NCI-H2171 (cell line): ENCODE data around the gene RAB8A.
"Not testable (repeated sequence)": the region's sequence is repeated elsewhere in the genome, so short reads cannot be mapped to it uniquely, and the experiment has no call there.

ENCODE experiments used
- DNase-seq: peaks from one replicate; lab custom pipeline; 2025; lab: John Stamatoyannopoulos, UW

Gene RAB8A

GRCh38 chr19:16142032-16142580 is 30.4 kb downstream of the RAB8A start:
- DNase-seq, result no peak

GRCh38 chr19:16143399-16144215 is 31.9 kb downstream of the RAB8A start, which contains the start of gene HSH2D:
HSH2D (plus strand) TSS chr19:16143685; CDS start chr19:16148751, 5,066 bp downstream.
- DNase-seq, result peak; percentile 30

- no peak for DNase-seq
Observed at GRCh38 chr19:16144216-16144581, 32.5 kb downstream of the RAB8A start.

- DNase-seq, result no peak
Observed at GRCh38 chr19:16146112-16146511, 34.4 kb downstream of the RAB8A start.

GRCh38 chr19:16148443-16149229 is 36.9 kb downstream of the RAB8A start:
- no peak for DNase-seq

DNA sequence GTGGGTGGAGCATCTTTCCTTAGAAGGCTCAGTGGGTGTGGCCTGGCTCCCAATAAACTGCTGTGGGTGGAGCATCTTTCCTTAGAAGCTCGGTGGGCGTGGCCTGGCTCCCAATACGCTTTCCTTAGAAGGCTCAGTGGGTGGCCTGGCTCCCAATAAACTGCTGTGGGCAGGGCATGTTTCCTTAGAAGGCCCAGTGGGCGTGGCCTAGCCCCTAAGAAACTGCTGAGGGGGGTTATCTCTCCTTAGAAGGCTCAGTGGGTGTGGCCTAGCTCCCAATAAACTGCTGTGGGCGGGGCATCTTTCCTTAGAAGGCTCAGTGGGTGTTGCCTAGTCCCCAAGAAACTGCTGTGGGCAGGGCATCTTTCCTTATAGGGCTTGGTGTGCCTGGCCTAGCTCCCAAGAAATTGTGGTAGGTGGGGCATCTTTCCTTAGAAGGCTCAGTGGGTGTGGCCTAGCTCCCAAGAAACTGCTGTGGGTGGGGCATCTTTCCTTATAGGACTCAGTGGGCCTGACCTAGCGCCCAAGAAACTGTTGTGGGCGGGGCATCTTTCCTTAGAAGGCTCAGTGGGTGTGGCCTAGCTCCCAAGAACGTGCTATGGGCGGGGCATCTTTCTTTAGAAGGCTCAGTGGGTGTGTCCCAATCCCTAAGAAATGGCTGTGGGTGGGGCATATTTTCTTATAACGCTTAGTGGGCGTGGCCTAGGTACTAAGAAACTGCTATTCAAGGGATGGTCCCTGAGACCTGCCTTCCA is 42.1 kb downstream of the RAB8A start:
- no peak for DNase-seq

GRCh38 chr19:16154557-16154956 is 42.9 kb downstream of the RAB8A start:
- no peak for DNase-seq

GRCh38 chr19:16155128-16155527 is 43.4 kb downstream of the RAB8A start:
- DNase-seq, result no peak

DNA sequence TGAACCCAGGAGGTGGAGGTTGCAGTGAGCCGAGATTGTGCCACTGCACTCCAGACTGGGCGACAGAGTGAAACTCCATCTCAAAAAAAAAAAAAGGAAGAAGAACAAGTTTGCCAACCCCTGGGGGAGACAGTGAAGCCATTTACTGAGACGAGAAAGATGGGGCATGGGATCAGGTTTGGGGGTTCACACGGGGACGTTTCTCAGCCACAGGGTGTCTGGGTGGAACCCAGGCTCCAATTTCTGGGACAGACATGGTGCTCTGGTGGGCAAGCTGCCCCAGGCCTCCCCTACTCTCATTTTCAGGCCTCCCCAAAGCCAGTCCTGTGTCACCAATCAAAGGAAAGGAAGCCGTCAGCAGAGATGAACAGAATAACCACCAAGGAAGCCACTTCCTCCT is 45.2 kb downstream of the RAB8A start:
- no peak for DNase-seq

GRCh38 chr19:16157601-16158000 is 45.9 kb downstream of the RAB8A start:
- DNase-seq, result no peak

- no peak for DNase-seq
Observed at GRCh38 chr19:16159655-16160054, 48.0 kb downstream of the RAB8A start.

- DNase-seq, result no peak
Observed at GRCh38 chr19:16160445-16160942, 48.8 kb downstream of the RAB8A start.

GRCh38 chr19:16160943-16161560 is 49.4 kb downstream of the RAB8A start:
- DNase-seq, result no peak

DNA sequence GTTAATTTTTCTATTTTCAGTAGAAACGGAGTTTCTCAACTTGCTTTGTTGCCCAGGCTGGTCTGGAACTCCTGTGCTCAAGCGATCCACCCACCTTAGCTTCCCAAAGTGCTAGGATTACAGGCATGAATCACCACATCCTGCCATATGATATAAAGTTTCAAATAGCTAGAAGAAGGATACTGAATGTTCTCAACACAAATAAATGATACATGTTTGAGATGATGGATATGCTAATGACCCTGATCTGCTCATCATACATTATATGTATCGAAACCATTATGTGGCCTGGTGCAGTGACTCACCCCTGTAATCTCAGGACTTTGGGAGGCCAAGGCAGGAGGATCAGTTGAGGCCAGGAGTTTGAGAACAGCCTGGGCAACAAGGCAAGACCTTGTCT is 50.2 kb downstream of the RAB8A start:
- DNase-seq, result no peak

DNA sequence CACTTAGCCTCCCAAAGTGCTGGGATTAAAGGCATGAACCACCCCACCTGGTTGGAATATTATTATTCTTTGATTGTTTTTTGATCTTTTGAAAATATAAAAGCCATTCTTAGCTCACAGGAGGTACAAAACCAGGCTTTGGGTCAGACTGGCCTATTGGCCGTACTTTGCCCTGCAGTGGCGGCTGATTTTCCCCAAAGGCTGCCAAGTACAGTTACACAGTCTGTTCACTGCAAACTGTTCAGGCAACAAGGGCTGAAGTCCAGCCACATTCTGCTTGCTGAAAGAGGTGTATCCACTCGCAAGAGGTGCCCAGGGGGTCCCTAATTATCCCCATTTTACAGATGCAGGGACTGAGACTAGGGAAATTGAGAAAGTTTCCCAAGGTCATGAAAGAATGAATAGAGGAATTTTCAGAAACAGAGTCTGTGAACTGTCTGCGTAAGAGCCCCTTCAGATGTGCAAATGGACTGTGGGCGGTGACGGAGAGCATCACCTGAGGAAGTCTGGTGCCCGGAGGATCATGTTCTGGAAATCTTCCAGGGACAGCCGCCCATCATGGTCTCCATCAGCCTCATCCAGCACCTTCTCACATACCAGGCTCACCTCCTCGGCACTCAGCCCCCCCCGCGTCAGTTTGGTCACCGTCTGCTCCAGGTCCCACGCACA is 52.7 kb downstream of the RAB8A start:
- no peak for DNase-seq

DNA sequence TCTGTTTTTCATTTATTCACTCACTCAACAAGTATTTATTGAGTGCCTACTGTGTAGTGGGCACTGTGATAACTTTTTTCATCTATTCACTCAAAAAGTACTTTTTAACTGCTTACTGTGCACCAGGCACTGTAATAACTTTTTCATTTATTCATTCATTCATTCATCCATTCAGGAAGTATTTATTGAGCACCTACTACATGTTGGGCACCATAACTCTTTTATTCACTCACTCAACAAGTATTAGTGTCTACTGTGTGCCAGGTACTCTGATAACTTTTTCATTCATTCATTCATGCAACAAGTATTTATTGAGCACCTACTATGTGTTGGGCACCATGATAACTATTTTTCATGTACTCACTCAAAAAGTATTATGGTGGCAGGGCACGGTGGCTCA is 54.7 kb downstream of the RAB8A start:
- no peak for DNase-seq

DNA sequence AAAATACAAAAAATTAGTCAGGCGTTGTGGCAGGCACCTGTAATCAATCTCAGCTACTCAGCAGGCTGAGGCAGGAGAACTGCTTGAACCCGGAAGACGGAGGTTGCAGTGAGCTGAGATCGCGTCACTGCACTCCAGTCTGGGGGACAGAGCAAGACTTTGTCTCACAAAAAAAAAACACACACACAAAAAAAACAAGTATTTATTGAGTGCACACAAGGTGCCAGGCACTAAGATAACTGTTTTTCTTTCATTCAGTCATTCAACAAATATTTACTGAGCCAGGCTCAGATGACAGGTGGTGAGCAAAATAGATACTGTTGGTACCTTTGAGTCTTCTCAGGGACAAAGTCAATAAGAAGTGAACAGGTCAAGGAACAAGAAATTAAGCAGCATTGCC is 55.4 kb downstream of the RAB8A start:
- DNase-seq, result no peak

DNA sequence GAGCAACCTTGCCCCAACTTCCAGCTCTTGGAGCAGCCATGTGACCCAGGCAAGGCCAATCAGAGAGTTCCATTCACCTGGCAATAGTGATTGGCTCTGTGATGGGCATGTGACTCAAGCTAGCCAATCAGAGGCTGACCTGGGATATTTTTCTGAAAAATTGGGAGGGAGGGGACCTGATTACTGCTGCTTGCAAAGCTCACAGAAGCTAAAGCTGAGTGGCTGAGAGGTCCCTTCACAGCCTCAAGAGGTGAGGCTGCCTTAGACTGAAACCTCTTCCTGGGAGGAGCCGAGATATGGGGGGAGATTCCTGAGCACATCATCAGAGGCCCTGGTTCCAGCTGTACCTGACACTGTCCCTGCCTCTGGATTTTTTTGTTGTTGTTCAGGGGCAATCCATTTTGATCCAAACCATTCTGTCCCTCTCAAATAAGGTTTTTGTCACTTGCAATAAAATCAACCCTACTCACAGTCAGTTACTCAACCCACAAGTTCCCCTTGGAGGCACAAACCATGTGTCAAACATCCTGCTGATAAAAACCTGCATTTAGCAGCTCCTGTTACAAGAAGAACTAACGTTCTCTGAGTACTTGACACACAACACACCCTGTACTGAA is 56.9 kb downstream of the RAB8A start:
- DNase-seq, result no peak

- DNase-seq, result no peak
Observed at GRCh38 chr19:16170134-16170533, 58.4 kb downstream of the RAB8A start.

- DNase-seq, result no peak
Observed at GRCh38 chr19:16175954-16176353, 64.3 kb downstream of the RAB8A start.

GRCh38 chr19:16178866-16179265 is 67.2 kb downstream of the RAB8A start:
- DNase-seq, result not testable (repeated sequence)
